Measurements from ENCODE around the gene KRT78. TPM values are rescaled to one million over a fixed set of nuclear protein-coding genes. Genes with fewer than 3 reads are reported as not detected.
A peak's percentile ranks its signal among the peaks of the same experiment; 100 is the strongest.
"Not testable (repeated sequence)": the region's sequence is repeated elsewhere in the genome, so short reads cannot be mapped to it uniquely, and the experiment has no call there.

The KRT78 gene
- 1,000 to 10,000 TPM in 1 of 2 donors, 100 to 1,000 TPM in 1; 633 to 1,998 TPM for polyA plus RNA-seq

GRCh38 chr12:52848661-52849255, at the start of gene KRT78:
TSS of gene KRT78 (minus strand) at chr12:52848994. CDS start at chr12:52848930, 64 bp downstream.
- Histone ChIP-seq H3K4me1 (ENCODE audit: control insufficient read depth in 2 of 2, insufficient read depth in 2 of 2, low read length in 1 of 2) (peaks cover 0 to 28% of the 10 kb centered on the region in 2 donors), H3K27ac (ENCODE audit: low read depth in 2 of 2, low read length in 1 of 2) (peak within 1 kb of the TSS; percentile 81 to 93), H3K27me3 (ENCODE audit: control insufficient read depth in 1 of 2, insufficient read depth in 2 of 2, low read length in 2 of 2) (no peaks in the 10 kb centered on the region), H3K9me3 (ENCODE audit: control insufficient read depth in 2 of 2, insufficient read depth in 1 of 2, low read depth in 1 of 2, low read length in 1 of 2) (peaks cover 0 to 2% of the 10 kb centered on the region in 2 donors), H3K36me3 (ENCODE audit: control insufficient read depth in 2 of 2, insufficient read depth in 2 of 2, low read length in 1 of 2) (peaks cover 0 to 4% of the 10 kb centered on the region in 2 donors), H3K4me3 (ENCODE audit: low read depth in 1 of 2, low read length in 2 of 2) (peak within 1 kb of the TSS; percentile 47 to 52)
- WGBS, 2 donors: 73 to 81% methylated on average over 16 of the region's 16 CpGs

GRCh38 chr12:52896190-52897100, 47.7 kb upstream of the KRT78 start:
- Histone ChIP-seq H3K4me3 (ENCODE audit: low read depth in 1 of 2, low read length in 2 of 2) (no peak overlapping the region), H3K27ac (ENCODE audit: low read depth in 2 of 2, low read length in 1 of 2) (no peak overlapping the region), H3K27me3 (ENCODE audit: control insufficient read depth in 1 of 2, insufficient read depth in 2 of 2, low read length in 2 of 2) (no peaks in the 10 kb centered on the region), H3K36me3 (ENCODE audit: control insufficient read depth in 2 of 2, insufficient read depth in 2 of 2, low read length in 1 of 2) (no peaks in the 10 kb centered on the region), H3K4me1 (ENCODE audit: control insufficient read depth in 2 of 2, insufficient read depth in 2 of 2, low read length in 1 of 2) (no peaks in the 10 kb centered on the region), H3K9me3 (ENCODE audit: control insufficient read depth in 2 of 2, insufficient read depth in 1 of 2, low read depth in 1 of 2, low read length in 1 of 2) (no peaks in the 10 kb centered on the region)
- WGBS, 2 donors: 55 to 62% methylated on average over 3 of the region's 3 CpGs

- H3K9me3 ChIP-seq (ENCODE audit: control insufficient read depth in 2 of 2, insufficient read depth in 1 of 2, low read depth in 1 of 2, low read length in 1 of 2): no peaks in the 10 kb centered on the region
- no peaks in the 10 kb centered on the region for H3K27me3 ChIP-seq (ENCODE audit: control insufficient read depth in 1 of 2, insufficient read depth in 2 of 2, low read length in 2 of 2)
- H3K4me1 ChIP-seq (ENCODE audit: control insufficient read depth in 2 of 2, insufficient read depth in 2 of 2, low read length in 1 of 2): no peaks in the 10 kb centered on the region
- H3K36me3 ChIP-seq (ENCODE audit: control insufficient read depth in 2 of 2, insufficient read depth in 2 of 2, low read length in 1 of 2): no peaks in the 10 kb centered on the region
- WGBS, 2 donors: 47 to 61% methylated on average over 2 of the region's 2 CpGs
- no peak overlapping the region for H3K4me3 ChIP-seq (ENCODE audit: low read depth in 1 of 2, low read length in 2 of 2)
- no peak overlapping the region for H3K27ac ChIP-seq (ENCODE audit: low read depth in 2 of 2, low read length in 1 of 2)
Observed at GRCh38 chr12:52895726-52896189, 47.0 kb upstream of the KRT78 start.

GRCh38 chr12:52892974-52893373, 44.2 kb upstream of the KRT78 start:
- H3K36me3 ChIP-seq (ENCODE audit: control insufficient read depth in 2 of 2, insufficient read depth in 2 of 2, low read length in 1 of 2): no peaks in the 10 kb centered on the region
- no peaks in the 10 kb centered on the region for H3K27me3 ChIP-seq (ENCODE audit: control insufficient read depth in 1 of 2, insufficient read depth in 2 of 2, low read length in 2 of 2)
- no peaks in the 10 kb centered on the region for H3K9me3 ChIP-seq (ENCODE audit: control insufficient read depth in 2 of 2, insufficient read depth in 1 of 2, low read depth in 1 of 2, low read length in 1 of 2)
- no peaks in the 10 kb centered on the region for H3K4me1 ChIP-seq (ENCODE audit: control insufficient read depth in 2 of 2, insufficient read depth in 2 of 2, low read length in 1 of 2)
- H3K4me3 ChIP-seq (ENCODE audit: low read depth in 1 of 2, low read length in 2 of 2): no peak overlapping the region
- H3K27ac ChIP-seq (ENCODE audit: low read depth in 2 of 2, low read length in 1 of 2): no peak overlapping the region

GRCh38 chr12:52892207-52892852, 43.5 kb upstream of the KRT78 start:
- Histone ChIP-seq H3K27me3 (ENCODE audit: control insufficient read depth in 1 of 2, insufficient read depth in 2 of 2, low read length in 2 of 2) (no peaks in the 10 kb centered on the region), H3K4me1 (ENCODE audit: control insufficient read depth in 2 of 2, insufficient read depth in 2 of 2, low read length in 1 of 2) (no peaks in the 10 kb centered on the region), H3K36me3 (ENCODE audit: control insufficient read depth in 2 of 2, insufficient read depth in 2 of 2, low read length in 1 of 2) (no peaks in the 10 kb centered on the region), H3K27ac (ENCODE audit: low read depth in 2 of 2, low read length in 1 of 2) (no peak overlapping the region), H3K9me3 (ENCODE audit: control insufficient read depth in 2 of 2, insufficient read depth in 1 of 2, low read depth in 1 of 2, low read length in 1 of 2) (no peaks in the 10 kb centered on the region), H3K4me3 (ENCODE audit: low read depth in 1 of 2, low read length in 2 of 2) (no peak overlapping the region)
- WGBS, 2 donors: 81 to 87% methylated on average over 7 of the region's 7 CpGs

- 74 to 77% methylated on average over 2 of the region's 2 CpGs for WGBS, 2 donors
- H3K27ac ChIP-seq (ENCODE audit: low read depth in 2 of 2, low read length in 1 of 2): no peak overlapping the region
Observed at GRCh38 chr12:52891044-52891443, 42.2 kb upstream of the KRT78 start.

GRCh38 chr12:52890417-52890816, 41.6 kb upstream of the KRT78 start:
- no peaks in the 10 kb centered on the region for H3K4me1 ChIP-seq (ENCODE audit: control insufficient read depth in 2 of 2, insufficient read depth in 2 of 2, low read length in 1 of 2)
- H3K9me3 ChIP-seq (ENCODE audit: control insufficient read depth in 2 of 2, insufficient read depth in 1 of 2, low read depth in 1 of 2, low read length in 1 of 2): no peaks in the 10 kb centered on the region
- no peaks in the 10 kb centered on the region for H3K36me3 ChIP-seq (ENCODE audit: control insufficient read depth in 2 of 2, insufficient read depth in 2 of 2, low read length in 1 of 2)
- no peaks in the 10 kb centered on the region for H3K27me3 ChIP-seq (ENCODE audit: control insufficient read depth in 1 of 2, insufficient read depth in 2 of 2, low read length in 2 of 2)
- WGBS, 2 donors: 90 to 98% methylated on average over 3 of the region's 3 CpGs
- H3K4me3 ChIP-seq (ENCODE audit: low read depth in 1 of 2, low read length in 2 of 2): no peak overlapping the region
- H3K27ac ChIP-seq (ENCODE audit: low read depth in 2 of 2, low read length in 1 of 2): no peak overlapping the region

More at GRCh38 chr12:52891044-52891443, 42.2 kb upstream of the KRT78 start:
- no peaks in the 10 kb centered on the region for H3K36me3 ChIP-seq (ENCODE audit: control insufficient read depth in 2 of 2, insufficient read depth in 2 of 2, low read length in 1 of 2)
- no peak overlapping the region for H3K4me3 ChIP-seq (ENCODE audit: low read depth in 1 of 2, low read length in 2 of 2)
- H3K4me1 ChIP-seq (ENCODE audit: control insufficient read depth in 2 of 2, insufficient read depth in 2 of 2, low read length in 1 of 2): no peaks in the 10 kb centered on the region
- no peaks in the 10 kb centered on the region for H3K27me3 ChIP-seq (ENCODE audit: control insufficient read depth in 1 of 2, insufficient read depth in 2 of 2, low read length in 2 of 2)
- H3K9me3 ChIP-seq (ENCODE audit: control insufficient read depth in 2 of 2, insufficient read depth in 1 of 2, low read depth in 1 of 2, low read length in 1 of 2): no peaks in the 10 kb centered on the region

GRCh38 chr12:52884526-52885293, 35.9 kb upstream of the KRT78 start:
- no peaks in the 10 kb centered on the region for H3K4me1 ChIP-seq (ENCODE audit: control insufficient read depth in 2 of 2, insufficient read depth in 2 of 2, low read length in 1 of 2)
- H3K9me3 ChIP-seq (ENCODE audit: control insufficient read depth in 2 of 2, insufficient read depth in 1 of 2, low read depth in 1 of 2, low read length in 1 of 2): no peaks in the 10 kb centered on the region
- H3K4me3 ChIP-seq (ENCODE audit: low read depth in 1 of 2, low read length in 2 of 2): no peak overlapping the region
- H3K36me3 ChIP-seq (ENCODE audit: control insufficient read depth in 2 of 2, insufficient read depth in 2 of 2, low read length in 1 of 2): no peaks in the 10 kb centered on the region
- no peak overlapping the region for H3K27ac ChIP-seq (ENCODE audit: low read depth in 2 of 2, low read length in 1 of 2)
- H3K27me3 ChIP-seq (ENCODE audit: control insufficient read depth in 1 of 2, insufficient read depth in 2 of 2, low read length in 2 of 2): no peaks in the 10 kb centered on the region
- 28 to 32% methylated on average over 13 of the region's 13 CpGs for WGBS, 2 donors

GRCh38 chr12:52880499-52880898, 31.7 kb upstream of the KRT78 start:
- H3K9me3 ChIP-seq (ENCODE audit: control insufficient read depth in 2 of 2, insufficient read depth in 1 of 2, low read depth in 1 of 2, low read length in 1 of 2); H3K27ac ChIP-seq (ENCODE audit: low read depth in 2 of 2, low read length in 1 of 2); H3K27me3 ChIP-seq (ENCODE audit: control insufficient read depth in 1 of 2, insufficient read depth in 2 of 2, low read length in 2 of 2); H3K4me3 ChIP-seq (ENCODE audit: low read depth in 1 of 2, low read length in 2 of 2); H3K36me3 ChIP-seq (ENCODE audit: control insufficient read depth in 2 of 2, insufficient read depth in 2 of 2, low read length in 1 of 2): not testable (repeated sequence)
- 64 to 73% methylated on average over 8 of the region's 8 CpGs for WGBS, 2 donors
- H3K4me1 ChIP-seq (ENCODE audit: control insufficient read depth in 2 of 2, insufficient read depth in 2 of 2, low read length in 1 of 2): peaks cover 0 to 29% of the 10 kb centered on the region in 2 donors

Measured in esophagus (tissue), 2 donors.